ENCODE measurements around the gene RHOF.

DNA sequence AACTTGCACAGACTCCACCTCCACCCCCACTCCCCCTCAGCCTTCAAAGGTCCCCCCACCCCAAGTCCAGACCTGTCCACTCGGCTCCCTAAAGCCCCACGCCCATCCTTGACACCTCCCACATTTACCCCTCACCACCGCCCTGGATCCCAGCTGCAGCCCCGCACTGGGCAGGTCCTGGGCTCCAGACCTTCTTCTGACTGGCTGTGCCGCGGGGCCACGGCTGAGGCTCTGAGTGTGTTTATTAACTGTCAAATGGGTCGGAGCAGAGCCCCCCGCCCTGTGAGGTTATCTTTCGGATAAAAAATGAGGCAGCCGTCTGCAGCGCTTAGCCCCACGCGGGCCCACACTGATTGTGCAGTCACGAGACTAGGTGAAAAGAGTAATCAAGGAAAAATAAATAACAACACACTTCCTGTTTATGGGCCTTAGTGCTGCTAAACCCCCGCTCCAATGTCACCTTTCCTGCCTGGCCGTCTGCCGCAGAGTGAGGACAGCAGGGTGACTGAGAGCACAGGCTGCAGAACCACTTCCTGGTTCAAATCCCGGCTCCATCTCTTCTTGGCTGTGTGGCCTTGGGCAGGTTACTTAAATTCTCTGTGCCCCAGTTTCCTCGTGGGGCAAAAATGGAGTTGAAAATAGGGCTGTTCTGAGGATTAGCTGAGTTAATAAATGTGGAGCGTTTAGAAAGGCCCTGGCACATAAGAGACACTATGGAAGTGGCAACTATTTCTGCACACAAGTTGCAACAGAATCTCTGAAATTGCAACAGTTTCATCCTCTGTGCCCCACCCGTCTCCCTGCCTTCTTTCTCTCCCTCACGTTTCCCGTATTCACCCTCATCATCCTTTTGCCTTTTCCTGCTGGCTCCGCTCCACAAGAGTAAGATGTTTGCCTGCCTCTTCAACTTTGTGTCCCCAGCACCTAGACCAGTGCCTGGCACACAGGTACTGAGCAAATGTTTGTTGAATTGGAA lies 19.7 kb upstream of the RHOF start:
- TF ChIP-seq, protein P1, sequence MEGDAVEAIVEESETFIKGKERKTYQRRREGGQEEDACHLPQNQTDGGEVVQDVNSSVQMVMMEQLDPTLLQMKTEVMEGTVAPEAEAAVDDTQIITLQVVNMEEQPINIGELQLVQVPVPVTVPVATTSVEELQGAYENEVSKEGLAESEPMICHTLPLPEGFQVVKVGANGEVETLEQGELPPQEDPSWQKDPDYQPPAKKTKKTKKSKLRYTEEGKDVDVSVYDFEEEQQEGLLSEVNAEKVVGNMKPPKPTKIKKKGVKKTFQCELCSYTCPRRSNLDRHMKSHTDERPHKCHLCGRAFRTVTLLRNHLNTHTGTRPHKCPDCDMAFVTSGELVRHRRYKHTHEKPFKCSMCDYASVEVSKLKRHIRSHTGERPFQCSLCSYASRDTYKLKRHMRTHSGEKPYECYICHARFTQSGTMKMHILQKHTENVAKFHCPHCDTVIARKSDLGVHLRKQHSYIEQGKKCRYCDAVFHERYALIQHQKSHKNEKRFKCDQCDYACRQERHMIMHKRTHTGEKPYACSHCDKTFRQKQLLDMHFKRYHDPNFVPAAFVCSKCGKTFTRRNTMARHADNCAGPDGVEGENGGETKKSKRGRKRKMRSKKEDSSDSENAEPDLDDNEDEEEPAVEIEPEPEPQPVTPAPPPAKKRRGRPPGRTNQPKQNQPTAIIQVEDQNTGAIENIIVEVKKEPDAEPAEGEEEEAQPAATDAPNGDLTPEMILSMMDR (IDR thresholded peaks at IDR 0.05): no peak
- TF ChIP-seq POLR2A (IDR thresholded peaks at IDR 0.05): no peak
- TF ChIP-seq POLR2AphosphoS5 (IDR thresholded peaks at IDR 0.05): no peak

Data from breast epithelium (tissue), 3 donors.